Small intestine (tissue), 7 donors: ENCODE measurements around the gene PHF21A. TPM values are rescaled to one million over a fixed set of nuclear protein-coding genes. Genes with fewer than 3 reads are reported as not detected.
"Not testable (repeated sequence)": the region's sequence is repeated elsewhere in the genome, so short reads cannot be mapped to it uniquely, and the experiment has no call there.

Experiments
- DNase-seq, 2 donors: peaks; one replicate each; pipeline versions ENCODE4 v3.0.0 to v3.0.0-alpha.2; 2013
- FAIRE-seq: peaks from 2 replicates; lab custom pipeline; 2012; peaks lifted over from hg19 to GRCh38; lab: Jason Lieb, UNC
- H3K27ac ChIP-seq, 3 donors: one replicate each; pipeline ENCODE4 v1.5.1; 2013; ENCODE audit warnings: low read length in 2 of 3, mild to moderate bottlenecking in 2 of 3, control low read depth in 1 of 3, inconsistent platforms in 1 of 3, low read depth in 1 of 3, moderate library complexity in 1 of 3
- H3K27me3 ChIP-seq, 3 donors: one replicate each; pipeline ENCODE4 v1.6.1; 2013; ENCODE audit warnings: low read length in 3 of 3, inconsistent platforms in 1 of 3; ENCODE audit not compliant: control insufficient read depth in 3 of 3, insufficient read depth in 3 of 3
- H3K36me3 ChIP-seq, 3 donors: one replicate each; pipeline ENCODE4 v1.6.1; 2013; ENCODE audit warnings: low read length in 3 of 3, inconsistent platforms in 1 of 3, low read depth in 1 of 3, mild to moderate bottlenecking in 1 of 3, moderate library complexity in 1 of 3; ENCODE audit not compliant: control insufficient read depth in 3 of 3, insufficient read depth in 2 of 3
- H3K4me1 ChIP-seq, 3 donors: one replicate each; pipeline ENCODE4 v1.6.1; 2013; ENCODE audit warnings: low read length in 2 of 3, inconsistent platforms in 1 of 3, low read depth in 1 of 3, mild to moderate bottlenecking in 1 of 3, moderate library complexity in 1 of 3; ENCODE audit not compliant: control insufficient read depth in 3 of 3, insufficient read depth in 2 of 3
- H3K4me3 ChIP-seq, 3 donors: one replicate each; pipeline ENCODE4 v1.5.1; 2013; ENCODE audit warnings: low read length in 3 of 3, control low read depth in 1 of 3, inconsistent platforms in 1 of 3, low read depth in 1 of 3, mild to moderate bottlenecking in 1 of 3, moderate library complexity in 1 of 3
- H3K9me3 ChIP-seq, 2 donors: one replicate each; pipeline ENCODE4 v1.6.1; 2013; ENCODE audit warnings: low read depth in 1 of 2, low read length in 1 of 2; ENCODE audit not compliant: control insufficient read depth in 2 of 2, insufficient read depth in 1 of 2
- WGBS, 3 donors: extraction: QIAGEN DNeasy Blood & Tissue Kit; methylation state at CpG; one replicate each; pipeline ENCODE4 v1.1.7; 2013; 5-methylcytosine and 5-hydroxymethylcytosine counted together
- polyA plus RNA-seq, 4 donors: library from polyadenylated mRNA; stranded (reverse) in 3 of 4; unstranded in 1 of 4; fragments of 200-250 nt in 3 of 4; fragments of 120-200 nt in 1 of 4; gene quantifications; one replicate each; pipeline versions ENCODE4 v1.2.1 to v1.2.3, GENCODE V29; 2013
- donor health status: healthy with polysubstance abuse.
- donor health status: control.
- donor health status: control.
- donor health status: Bipolar disorder and iron deficiency.
- donor health status: healthy.

Gene PHF21A
- polyA plus RNA-seq, 4 donors: 4.9 to 22.6 (median 7.7) TPM

- WGBS, 3 donors: 30 to 50% (median 39%) methylated on average over 6 of the region's 6 CpGs
- DNase-seq (no peak), FAIRE-seq (no peak)
These were observed 2.4 kb downstream of the PHF21A start for GRCh38 chr11:46118702-46119351.

GRCh38 chr11:46117842-46118241, 3.4 kb downstream of the PHF21A start:
- H3K27ac ChIP-seq: no peak overlapping the region
- no peak for FAIRE-seq

More at GRCh38 chr11:46118702-46119351, 2.4 kb downstream of the PHF21A start:
- Histone ChIP-seq H3K4me1 (no peaks in the 10 kb centered on the region), H3K9me3 (no peaks in the 10 kb centered on the region), H3K4me3 (peak overlapping the region; percentile 61 to 92 (median 74)), H3K36me3 (no peaks in the 10 kb centered on the region), H3K27ac (peak overlapping the region; percentile 38 to 97 (median 85)), H3K27me3 (no peaks in the 10 kb centered on the region)

GRCh38 chr11:46116712-46117037, 4.6 kb downstream of the PHF21A start:
- not testable (repeated sequence) for H3K27me3 ChIP-seq, H3K9me3 ChIP-seq, FAIRE-seq, DNase-seq, H3K4me1 ChIP-seq, H3K4me3 ChIP-seq, H3K36me3 ChIP-seq
- 89 to 97% (median 89%) methylated on average over 10 of the region's 10 CpGs for WGBS, 3 donors
- H3K27ac ChIP-seq: peak overlapping the region in 1 of 3 donors; percentile 4

More at GRCh38 chr11:46117842-46118241, 3.4 kb downstream of the PHF21A start:
- no peaks in the 10 kb centered on the region for H3K9me3 ChIP-seq
- no peaks in the 10 kb centered on the region for H3K4me1 ChIP-seq
- no peaks in the 10 kb centered on the region for H3K27me3 ChIP-seq
- H3K36me3 ChIP-seq: no peaks in the 10 kb centered on the region
- no peak for DNase-seq
- no peak overlapping the region for H3K4me3 ChIP-seq

- no peaks in the 10 kb centered on the region for H3K4me1 ChIP-seq
- DNase-seq: no peak
- H3K36me3 ChIP-seq: no peaks in the 10 kb centered on the region
- H3K4me3 ChIP-seq: no peak overlapping the region
- 52 to 80% (median 74%) methylated on average over 3 of the region's 3 CpGs for WGBS, 3 donors
- H3K27ac ChIP-seq: peak overlapping the region in 1 of 3 donors; percentile 4
- no peak for FAIRE-seq
- H3K9me3 ChIP-seq: no peaks in the 10 kb centered on the region
- no peaks in the 10 kb centered on the region for H3K27me3 ChIP-seq
These were observed 5.1 kb downstream of the PHF21A start for GRCh38 chr11:46116007-46116711.

GRCh38 chr11:46114961-46115360, 6.3 kb downstream of the PHF21A start:
- H3K4me3 ChIP-seq: no peak overlapping the region
- H3K9me3 ChIP-seq: no peaks in the 10 kb centered on the region
- H3K36me3 ChIP-seq: no peaks in the 10 kb centered on the region
- H3K27me3 ChIP-seq: no peaks in the 10 kb centered on the region
- DNase-seq (no peak), FAIRE-seq (no peak)
- H3K27ac ChIP-seq: no peak overlapping the region
- H3K4me1 ChIP-seq: no peaks in the 10 kb centered on the region

GRCh38 chr11:46114378-46114777, 6.9 kb downstream of the PHF21A start:
- Histone ChIP-seq H3K27ac (no peak overlapping the region), H3K9me3 (no peaks in the 10 kb centered on the region), H3K36me3 (no peaks in the 10 kb centered on the region), H3K27me3 (no peaks in the 10 kb centered on the region), H3K4me1 (no peaks in the 10 kb centered on the region), H3K4me3 (no peak overlapping the region)
- FAIRE-seq: no peak
- DNase-seq: no peak
- WGBS, 3 donors: 88 to 94% (median 92%) methylated on average over 4 of the region's 4 CpGs

- Histone ChIP-seq H3K27me3 (no peaks in the 10 kb centered on the region), H3K4me3 (no peak overlapping the region), H3K4me1 (no peaks in the 10 kb centered on the region), H3K9me3 (no peaks in the 10 kb centered on the region), H3K36me3 (no peaks in the 10 kb centered on the region), H3K27ac (no peak overlapping the region)
- DNase-seq (peak; percentile 77 to 82), FAIRE-seq (no peak)
- WGBS, 3 donors: 73 to 76% (median 74%) methylated on average over 9 of the region's 9 CpGs
These were observed 8.2 kb downstream of the PHF21A start for GRCh38 chr11:46112961-46113607.

GRCh38 chr11:46108751-46109150, 12.5 kb downstream of the PHF21A start:
- H3K9me3 ChIP-seq: no peaks in the 10 kb centered on the region
- FAIRE-seq: no peak
- 86 to 94% (median 87%) methylated on average over 2 of the region's 2 CpGs for WGBS, 3 donors
- H3K27ac ChIP-seq: no peak overlapping the region
- no peaks in the 10 kb centered on the region for H3K27me3 ChIP-seq
- no peak overlapping the region for H3K4me3 ChIP-seq
- peaks cover 0 to 2% (median 0%) of the 10 kb centered on the region in 3 donors for H3K4me1 ChIP-seq
- H3K36me3 ChIP-seq: no peaks in the 10 kb centered on the region
- no peak for DNase-seq
